Panc1 (cell line): ENCODE data around the gene B3GALT5. TPM values are rescaled to one million over a fixed set of nuclear protein-coding genes. Genes with fewer than 3 reads are reported as not detected.

Source experiments
- ATAC-seq: fragments of 200-7000 bp; cut with Tn5 transposase; 2 replicates; pipeline ENCODE4 v1.9.1; 2020; ENCODE audit warnings: mild to moderate bottlenecking, moderate library complexity
- BruUV-seq: library from RNA; stranded (reverse); fragments of 400-500 nt; replicated peaks from 2 replicates; lab custom pipeline; 2021; lab: Mats Ljungman, UMichigan
- CTCF ChIA-PET: fragments of 300-600 bp; sonication (Branson Sonifier 250); formaldehyde crosslinking; loops from one replicate; lab custom pipeline; 2022; ENCODE audit warnings: antibody characterized with exemption; lab: Charles Lee
- POLR2A ChIA-PET: fragments of 300-600 bp; sonication (Branson Sonifier 250); formaldehyde crosslinking; loops from one replicate; lab custom pipeline; 2022; ENCODE audit warnings: antibody characterized with exemption; lab: Charles Lee
- DNase-seq: peaks from one replicate; pipeline ENCODE4 v3.0.0-alpha.2; 2010; ENCODE audit warnings: low read depth, low spot score
- H3K27ac ChIP-seq: 2 replicates; pipeline ENCODE4 v1.5.1; 2011; ENCODE audit warnings: mild to moderate bottlenecking, low read length, inconsistent platforms
- H3K27me3 ChIP-seq: fragments of 200-500 bp; sonication (Bioruptor generic); 2 replicates; pipeline ENCODE4 v1.6.0; 2014; ENCODE audit warnings: low read length, inconsistent platforms; ENCODE audit not compliant: control insufficient read depth, insufficient read depth
- H3K36me3 ChIP-seq: fragments of 200-500 bp; sonication (Bioruptor generic); 2 replicates; pipeline ENCODE4 v1.5.1; 2014; ENCODE audit warnings: inconsistent platforms, mild to moderate bottlenecking, low read length, moderate library complexity; ENCODE audit not compliant: control insufficient read depth, insufficient read depth
- H3K4me1 ChIP-seq: 2 replicates; pipeline ENCODE4 v1.5.1; 2011; ENCODE audit warnings: inconsistent platforms, mild to moderate bottlenecking, low read length, moderate library complexity; ENCODE audit not compliant: control insufficient read depth, insufficient read depth
- H3K4me3 ChIP-seq, 2 experiments: 2 replicates each; pipeline ENCODE4 v1.5.1; 2011 to 2012; ENCODE audit warnings: low read depth in 2 of 2, low read length in 2 of 2, mild to moderate bottlenecking in 2 of 2, inconsistent platforms in 1 of 2, moderate library complexity in 1 of 2
- H3K9me3 ChIP-seq: fragments of 200-500 bp; sonication (Bioruptor generic); 2 replicates; pipeline ENCODE4 v1.5.1; 2014; ENCODE audit warnings: low read depth, mild to moderate bottlenecking, inconsistent platforms, low read length, moderate library complexity; ENCODE audit not compliant: control insufficient read depth, insufficient read depth
- CTCF ChIP-seq: fragments of 450-650 bp; IDR thresholded peaks from 2 replicates; pipeline ENCODE4 v1.5.1; 2017; ENCODE audit warnings: mild to moderate bottlenecking
- POLR2AphosphoS5 ChIP-seq: IDR thresholded peaks from 2 replicates; pipeline ENCODE4 v1.6.1; 2012; ENCODE audit warnings: mild to moderate bottlenecking, low read depth, low read length, moderate library complexity
- REST ChIP-seq, 2 experiments: IDR thresholded peaks; 2 replicates each; pipeline ENCODE4 v1.6.1; 2011 to 2012; ENCODE audit warnings: low read depth in 2 of 2, control low read depth in 1 of 2, low read length in 1 of 2, mild to moderate bottlenecking in 1 of 2, moderate library complexity in 1 of 2; ENCODE audit not compliant: insufficient read depth in 1 of 2
- SIN3A ChIP-seq: IDR thresholded peaks from 2 replicates; pipeline ENCODE4 v1.6.1; 2012; ENCODE audit warnings: low read depth, mild to moderate bottlenecking, low read length, moderate library complexity, borderline replicate concordance; ENCODE audit not compliant: insufficient read depth
- TCF7L2 ChIP-seq: IDR thresholded peaks from 2 replicates; pipeline ENCODE4 v1.6.1; 2011; ENCODE audit warnings: mild to moderate bottlenecking, low read depth, low read length, inconsistent platforms
- in situ Hi-C: cut with HindIII; loops from 2 replicates; pipeline ENCODE4 v1.10.0; 2016; ENCODE audit warnings: low sequenced_read_pairs, low pct_unique_long_range_greater_than_20kb
- intact Hi-C: fragments of 100-400 bp; cut with micrococcal nuclease; formaldehyde crosslinking; loops from one replicate; pipeline ENCODE4 v1.10.0; 2022; ENCODE audit not compliant: unreplicated experiment
- total RNA-seq: library from RNA; stranded (reverse); gene quantifications from one replicate; pipeline ENCODE4 v1.2.1, GENCODE V29; 2021; ENCODE audit not compliant: unreplicated experiment

Gene B3GALT5
- total RNA-seq, 1 experiment from 2014 or later: 0.10 TPM

- TF ChIP-seq POLR2AphosphoS5: no peak
- no peak for TF ChIP-seq CTCF
- no peak for TF ChIP-seq SIN3A
- TF ChIP-seq TCF7L2: no peak
- TF ChIP-seq REST (IDR thresholded peaks at IDR 0.05; ENCODE audit: insufficient read depth in 1 of 2, low read depth in 2 of 2, low read length in 1 of 2): no peak
- Histone ChIP-seq H3K4me3 (no peak overlapping the region), H3K27me3 (no peaks in the 10 kb centered on the region), H3K27ac (no peak overlapping the region), H3K9me3 (no peaks in the 10 kb centered on the region), H3K4me1 (no peaks in the 10 kb centered on the region), H3K36me3 (no peaks in the 10 kb centered on the region)
- CTCF ChIA-PET: no interaction called here
- POLR2A ChIA-PET: no interaction called here
- in situ Hi-C loops (no loop called here), intact Hi-C loops (no loop called here)
- DNase-seq (no peak), ATAC-seq (no peak)
- BruUV-seq: no TSS peak
Observed at GRCh38 chr21:39650306-39650705, 37.6 kb downstream of the B3GALT5 start.

GRCh38 chr21:39650801-39651200 lies 38.1 kb downstream of the B3GALT5 start:
- POLR2A ChIA-PET: no interaction called here
- no peaks in the 10 kb centered on the region for H3K36me3 ChIP-seq
- DNase-seq (no peak), ATAC-seq (no peak)
- no peaks in the 10 kb centered on the region for H3K27me3 ChIP-seq
- no peak for TF ChIP-seq SIN3A
- H3K4me1 ChIP-seq: no peaks in the 10 kb centered on the region
- CTCF ChIA-PET: no interaction called here
- in situ Hi-C loops (no loop called here), intact Hi-C loops (no loop called here)
- H3K27ac ChIP-seq: no peak overlapping the region
- H3K4me3 ChIP-seq: no peak overlapping the region
- BruUV-seq: no TSS peak
- no peaks in the 10 kb centered on the region for H3K9me3 ChIP-seq

GRCh38 chr21:39651206-39651605 lies 38.5 kb downstream of the B3GALT5 start:
- BruUV-seq: no TSS peak
- H3K4me3 ChIP-seq: no peak overlapping the region
- no peak overlapping the region for H3K27ac ChIP-seq
- no peaks in the 10 kb centered on the region for H3K36me3 ChIP-seq
- ChIA-PET POLR2A (no interaction called here), CTCF (no interaction called here)
- H3K4me1 ChIP-seq: no peaks in the 10 kb centered on the region
- no peak for ATAC-seq
- intact Hi-C loops (no loop called here), in situ Hi-C loops (no loop called here)
- no peaks in the 10 kb centered on the region for H3K9me3 ChIP-seq
- no peak for DNase-seq
- TF ChIP-seq SIN3A: no peak
- TF ChIP-seq REST (IDR thresholded peaks at IDR 0.05; ENCODE audit: insufficient read depth in 1 of 2, low read depth in 2 of 2, low read length in 1 of 2): no peak
- no peak for TF ChIP-seq POLR2AphosphoS5
- TF ChIP-seq TCF7L2: no peak
- TF ChIP-seq CTCF: no peak
- no peaks in the 10 kb centered on the region for H3K27me3 ChIP-seq
